Kidney (tissue), 14 donors: Measurements from ENCODE around the gene DNAJC16. TPM values are rescaled to one million over a fixed set of nuclear protein-coding genes. Genes with fewer than 3 reads are reported as not detected.
A peak's percentile ranks its signal among the peaks of the same experiment; 100 is the strongest.

ENCODE experiments used
- DNase-seq, 5 donors: peaks; one replicate each; pipeline ENCODE4 v3.0.0-alpha.2; 2013 to 2020
- FAIRE-seq: peaks from 2 replicates; lab custom pipeline; 2012; peaks lifted over from hg19 to GRCh38; lab: Jason Lieb, UNC
- H3K27ac ChIP-seq, 2 donors: one replicate each; pipeline ENCODE4 v1.7.0; 2013; ENCODE audit warnings: low read depth in 2 of 2, low read length in 2 of 2, inconsistent platforms in 1 of 2
- H3K27me3 ChIP-seq: one replicate; pipeline ENCODE4 v1.7.1; 2013; ENCODE audit warnings: low read length, inconsistent platforms; ENCODE audit not compliant: control insufficient read depth, insufficient read depth
- H3K36me3 ChIP-seq, 3 donors: one replicate each; pipeline versions ENCODE4 v1.7.0 to v1.7.1; 2013; ENCODE audit warnings: low read length in 3 of 3, control low read depth in 1 of 3, inconsistent platforms in 1 of 3; ENCODE audit not compliant: insufficient read depth in 3 of 3, control insufficient read depth in 2 of 3
- H3K4me1 ChIP-seq, 3 donors: one replicate each; pipeline versions ENCODE4 v1.7.0 to v1.7.1; 2013; ENCODE audit warnings: low read length in 3 of 3, inconsistent platforms in 1 of 3, low read depth in 1 of 3; ENCODE audit not compliant: control insufficient read depth in 2 of 3, insufficient read depth in 2 of 3
- H3K4me3 ChIP-seq, 3 donors: one replicate each; pipeline versions ENCODE4 v1.7.0 to v1.8.1; 2013; ENCODE audit warnings: low read length in 3 of 3, control low read depth in 1 of 3, inconsistent platforms in 1 of 3
- H3K9ac ChIP-seq, 3 donors: one replicate each; pipeline versions ENCODE4 v1.7.0 to v1.7.1; 2013; ENCODE audit warnings: low read length in 3 of 3, control low read depth in 1 of 3, inconsistent platforms in 1 of 3
- H3K9me3 ChIP-seq, 3 donors: one replicate each; pipeline versions ENCODE4 v1.7.0 to v1.7.1; 2013; ENCODE audit warnings: low read length in 3 of 3, control low read depth in 1 of 3, inconsistent platforms in 1 of 3; ENCODE audit not compliant: control insufficient read depth in 2 of 3, insufficient read depth in 1 of 3
- CTCF ChIP-seq: IDR thresholded peaks from 3 replicates; pipeline ENCODE4 v1.5.1; 2012; ENCODE audit warnings: mild to moderate bottlenecking, moderate library complexity, borderline replicate concordance; ENCODE audit not compliant: insufficient read depth; ENCODE audit errors: extremely low read depth
- intact Hi-C: fragments of 100-400 bp; cut with DNase I; formaldehyde crosslinking; loops from one replicate; pipeline ENCODE4 v1.11.1; 2022
- polyA plus RNA-seq: library from polyadenylated mRNA; stranded (reverse); fragments of 350-450 nt; fragmentation: Illumina TruSeq; extraction: RNeasy Lipid Tissue Mini Kit (QIAGEN cat#74804); gene quantifications from one replicate; pipeline ENCODE4 v1.2.3, GENCODE V29; 2014; ENCODE audit warnings: low read depth, low replicate concordance; ENCODE audit not compliant: insufficient read depth
- total RNA-seq: library from RNA; stranded (reverse); fragmentation: NEBNext Ultra II Directional; extraction: Animal tissue kit (Norgen Biotek cat#: 25700); gene quantifications from one replicate; pipeline ENCODE4 v1.2.1, GENCODE V29; 2021
- donor health status: control.
- donor health status: control.
- donor health status: control.
- donor health status: control.
- donor health status: control.
- donor health status: DM: yes; HTN: yes; CAD: no.
- donor health status: Normal renal cell carcinoma (clear cell type).

The DNAJC16 gene
- total and polyA plus RNA-seq, 2 donors from 2014 or later, result 7.6 to 30.1 TPM

GRCh38 chr1:15579683-15580047 lies 53.0 kb downstream of the DNAJC16 start:
- Histone ChIP-seq H3K27me3 (no peaks in the 10 kb centered on the region), H3K36me3 (peaks cover 0 to 6% (median 3%) of the 10 kb centered on the region in 3 donors), H3K4me1 (peaks cover 0 to 16% (median 15%) of the 10 kb centered on the region in 3 donors), H3K9ac (no peak overlapping the region), H3K4me3 (no peak overlapping the region), H3K9me3 (no peaks in the 10 kb centered on the region), H3K27ac (peak overlapping the region; percentile 23 to 39)
- FAIRE-seq, result no peak
- DNase-seq, result peak in 2 of 5 donors; percentile 42 to 53
- no peak for TF ChIP-seq CTCF
- intact Hi-C loops, result no loop called here

GRCh38 chr1:15583016-15583706 lies 56.5 kb downstream of the DNAJC16 start:
- Histone ChIP-seq H3K27me3 (no peaks in the 10 kb centered on the region), H3K9me3 (no peaks in the 10 kb centered on the region), H3K36me3 (no peaks in the 10 kb centered on the region), H3K9ac (peak overlapping the region in 1 of 3 donors; percentile 26), H3K4me3 (peak overlapping the region in 2 of 3 donors; percentile 44 to 63), H3K27ac (peak overlapping the region in 1 of 2 donors; percentile 16), H3K4me1 (peaks cover 0 to 13% (median 10%) of the 10 kb centered on the region in 3 donors)
- DNase-seq (no peak), FAIRE-seq (no peak)
- intact Hi-C loops, result no loop called here
- TF ChIP-seq CTCF, result no peak

GRCh38 chr1:15584489-15585363 lies 58.1 kb downstream of the DNAJC16 start, which contains the start of gene AGMAT:
Gene AGMAT (minus strand): TSS chr1:15585051. CDS start chr1:15584967, 84 bp downstream.
- intact Hi-C loops, result no loop called here
- FAIRE-seq, result no peak
- no peaks in the 10 kb centered on the region for H3K9me3 ChIP-seq
- peak within 1 kb of the TSS in 2 of 3 donors; percentile 45 to 63 for H3K4me3 ChIP-seq
- DNase-seq, result peak; percentile 55 to 83 (median 70)
- peak within 1 kb of the TSS; percentile 28 to 57 for H3K27ac ChIP-seq
- H3K9ac ChIP-seq, result peak within 1 kb of the TSS in 1 of 3 donors; percentile 65
- no peaks in the 10 kb centered on the region for H3K36me3 ChIP-seq
- no peaks in the 10 kb centered on the region for H3K27me3 ChIP-seq
- H3K4me1 ChIP-seq, result peaks cover 0 to 1% (median 0%) of the 10 kb centered on the region in 3 donors
- TF ChIP-seq CTCF, result no peak
